ENCODE data around the gene S100P.

DNA sequence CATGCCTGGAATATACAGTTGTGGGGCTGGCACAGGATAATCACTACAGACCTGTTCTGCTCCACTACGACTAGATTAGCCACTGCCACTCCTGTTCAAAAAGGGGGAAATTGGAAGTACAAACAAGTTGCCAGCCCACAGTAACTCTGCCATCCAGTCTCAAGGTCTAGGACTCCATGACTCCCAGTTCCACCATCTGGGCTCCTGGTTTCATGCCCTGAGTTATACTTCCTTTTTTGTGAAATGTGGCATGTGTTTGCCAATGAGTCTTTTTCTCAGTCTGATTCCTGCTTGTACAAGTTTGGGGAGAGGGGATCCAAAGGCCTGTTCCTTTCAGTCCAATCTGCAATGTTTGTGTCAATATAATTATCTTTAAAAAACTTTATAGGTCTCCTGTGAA lies 21.3 kb downstream of the S100P start:
- TF ChIP-seq POLR2A (IDR thresholded peaks at IDR 0.05; ENCODE audit: low read length) (no peak), GATA1 (IDR thresholded peaks at IDR 0.05; ENCODE audit: low read depth, low read length) (no peak)
